OCI-LY7 (cell line): Measurements from ENCODE around the gene RRBP1. TPM values are rescaled to one million over a fixed set of nuclear protein-coding genes. Genes with fewer than 3 reads are reported as not detected.

Source experiments
- BruUV-seq: library from RNA; stranded (reverse); fragments of 400-500 nt; replicated peaks from 2 replicates; lab custom pipeline; 2021; lab: Mats Ljungman, UMichigan
- CTCF ChIA-PET: fragments of 300-600 bp; sonication (Branson Sonifier 250); formaldehyde crosslinking; loops from one replicate; lab custom pipeline; 2022; ENCODE audit warnings: antibody characterized with exemption; ENCODE audit not compliant: unreplicated experiment; lab: Charles Lee
- POLR2A ChIA-PET: fragments of 300-600 bp; sonication (Branson Sonifier 250); formaldehyde crosslinking; loops from one replicate; lab custom pipeline; 2022; ENCODE audit warnings: antibody characterized with exemption; lab: Charles Lee
- DNase-seq: peaks from one replicate; pipeline ENCODE4 v3.0.0-alpha.2; 2015; ENCODE audit warnings: low spot score
- H2AFZ ChIP-seq: fragments of 200-600 bp; sonication (generic), shearing (Covaris generic); 2 replicates; pipeline ENCODE4 v1.6.1; 2014; ENCODE audit warnings: mild to moderate bottlenecking, antibody characterized with exemption, low read length, moderate library complexity
- H3K27ac ChIP-seq: fragments of 200-600 bp; sonication (generic); 2 replicates; pipeline ENCODE4 v1.5.1; 2014; ENCODE audit warnings: mixed run types, low read depth, mild to moderate bottlenecking, moderate library complexity, low read length, inconsistent platforms; ENCODE audit not compliant: poor library complexity, severe bottlenecking
- H3K36me3 ChIP-seq: fragments of 200-600 bp; sonication (generic); 2 replicates; pipeline ENCODE4 v1.6.1; 2014; ENCODE audit warnings: mild to moderate bottlenecking, antibody characterized with exemption, low read length, moderate library complexity, mixed read lengths; ENCODE audit not compliant: insufficient read depth
- H3K4me1 ChIP-seq: fragments of 200-600 bp; sonication (generic); 2 replicates; pipeline ENCODE4 v1.5.1; 2014; ENCODE audit warnings: mild to moderate bottlenecking, low read length; ENCODE audit not compliant: insufficient read depth, poor library complexity, severe bottlenecking
- H3K4me2 ChIP-seq: fragments of 200-600 bp; sonication (generic); 2 replicates; pipeline ENCODE4 v1.6.1; 2014; ENCODE audit warnings: mild to moderate bottlenecking, low read length
- H3K4me3 ChIP-seq: fragments of 200-600 bp; sonication (generic); 2 replicates; pipeline ENCODE4 v1.5.1; 2014; ENCODE audit warnings: mild to moderate bottlenecking, low read depth, low read length; ENCODE audit not compliant: poor library complexity, severe bottlenecking
- H3K79me2 ChIP-seq: fragments of 200-600 bp; sonication (generic); 2 replicates; pipeline ENCODE4 v1.6.1; 2016; ENCODE audit warnings: low read depth, mild to moderate bottlenecking, low read length, moderate library complexity, mixed read lengths; ENCODE audit not compliant: insufficient read depth
- H3K9me2 ChIP-seq: fragments of 200-600 bp; sonication (generic); 2 replicates; pipeline ENCODE4 v1.6.1; 2016; ENCODE audit warnings: mild to moderate bottlenecking, low read length, mixed read lengths; ENCODE audit not compliant: insufficient read depth
- H3K9me3 ChIP-seq: fragments of 200-600 bp; sonication (generic); 2 replicates; pipeline ENCODE4 v1.6.1; 2014; ENCODE audit warnings: mild to moderate bottlenecking, mixed run types, low read length, mixed read lengths
- H4K20me1 ChIP-seq: fragments of 200-600 bp; sonication (generic); 2 replicates; pipeline ENCODE4 v1.6.1; 2014; ENCODE audit warnings: mild to moderate bottlenecking, antibody characterized with exemption, low read length, moderate library complexity, mixed read lengths; ENCODE audit not compliant: insufficient read depth
- CTCF ChIP-seq: fragments of 200-600 bp; sonication (generic); conservative IDR thresholded peaks from 2 replicates; pipeline ENCODE4 v1.5.1; 2014; ENCODE audit warnings: mild to moderate bottlenecking, antibody characterized with exemption, low read length, moderate library complexity, mixed read lengths
- EZH2phosphoT487 ChIP-seq: fragments of 200-600 bp; sonication (generic); IDR thresholded peaks from 2 replicates; pipeline ENCODE4 v1.6.1; 2018; ENCODE audit warnings: low read depth, borderline replicate concordance, mild to moderate bottlenecking, mixed run types, antibody characterized with exemption, low read length, moderate library complexity, mixed read lengths
- intact Hi-C: fragments of 100-400 bp; cut with micrococcal nuclease; formaldehyde crosslinking; loops from one replicate; pipeline ENCODE4 v1.10.0; 2022; ENCODE audit not compliant: unreplicated experiment
- total RNA-seq, 2 experiments: library from RNA; depleted of rRNA in 1 of 2; stranded (reverse); fragments of >200 nt in 1 of 2; shearing (Covaris generic) in 1 of 2; gene quantifications; 2 replicates each; pipeline ENCODE4 v1.2.3, GENCODE V29; 2014 to 2022

RRBP1 gene
- total RNA-seq, 2 experiments from 2014 or later, result 13.6 to 46.3 TPM

- Histone ChIP-seq H3K9me2 (no peaks in the 10 kb centered on the region), H3K79me2 (no peaks in the 10 kb centered on the region), H3K4me1 (no peaks in the 10 kb centered on the region), H3K36me3 (no peaks in the 10 kb centered on the region), H4K20me1 (no peaks in the 10 kb centered on the region), H2AFZ (no peak overlapping the region), H3K4me2 (no peak overlapping the region), H3K4me3 (no peak overlapping the region), H3K9me3 (0 out of 2 replicates have a peak, but pooled peaks cover 4% of the 10 kb centered on the region), H3K27ac (no peak overlapping the region)
- TF ChIP-seq CTCF, result no peak
- no peak for TF ChIP-seq EZH2phosphoT487
- no peak for DNase-seq
- ChIA-PET CTCF (interaction anchor here (0.6 kb wide), 1 partner anchor 16 kb away, joined by 3 read pairs; the partner anchor contains the start of gene RRBP1), POLR2A (interaction anchor here (0.6 kb wide), 1 partner anchor 216 kb away, joined by 4 read pairs; no protein-coding TSS in a partner anchor)
- intact Hi-C loops, result no loop called here
- BruUV-seq, result no TSS peak
These were observed 16.3 kb upstream of the RRBP1 start for GRCh38 chr20:17698384-17698783.

DNA sequence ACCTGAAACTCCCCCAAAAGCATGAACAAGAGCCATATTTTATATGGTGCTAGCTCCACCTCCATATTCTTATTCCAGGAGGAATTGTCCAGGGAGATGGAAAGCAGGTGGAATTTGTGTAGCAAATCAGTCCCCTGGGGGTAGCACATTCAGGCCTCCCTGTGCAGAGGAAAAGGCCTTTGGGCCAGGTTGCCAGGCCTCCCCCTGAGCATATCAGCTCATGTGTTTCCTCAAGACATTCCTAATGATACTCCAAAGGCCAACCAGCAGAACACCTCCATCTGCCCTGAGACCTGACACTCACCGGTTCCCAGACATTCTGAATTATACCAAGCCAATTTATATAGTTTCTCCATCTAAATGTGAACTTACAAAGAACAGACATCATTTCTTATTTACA is 15.1 kb upstream of the RRBP1 start:
- BruUV-seq, result no TSS peak
- Histone ChIP-seq H4K20me1 (no peaks in the 10 kb centered on the region), H3K36me3 (no peaks in the 10 kb centered on the region), H3K79me2 (no peaks in the 10 kb centered on the region), H3K9me3 (0 out of 2 replicates have a peak, but pooled peaks cover 4% of the 10 kb centered on the region), H3K4me1 (no peaks in the 10 kb centered on the region), H2AFZ (no peak overlapping the region), H3K4me2 (no peak overlapping the region), H3K4me3 (no peak overlapping the region), H3K9me2 (no peaks in the 10 kb centered on the region), H3K27ac (no peak overlapping the region)
- ChIA-PET POLR2A (no interaction called here), CTCF (no interaction called here)
- TF ChIP-seq EZH2phosphoT487 (no peak), CTCF (no peak)
- intact Hi-C loops, result no loop called here
- no peak for DNase-seq

- Histone ChIP-seq H3K4me3 (no peak overlapping the region), H3K4me1 (no peaks in the 10 kb centered on the region), H3K4me2 (no peak overlapping the region), H3K9me3 (0 out of 2 replicates have a peak, but pooled peaks cover 4% of the 10 kb centered on the region), H2AFZ (no peak overlapping the region), H4K20me1 (no peaks in the 10 kb centered on the region), H3K36me3 (no peaks in the 10 kb centered on the region), H3K9me2 (no peaks in the 10 kb centered on the region), H3K79me2 (no peaks in the 10 kb centered on the region), H3K27ac (no peak overlapping the region)
- ChIA-PET CTCF (no interaction called here), POLR2A (no interaction called here)
- intact Hi-C loops, result no loop called here
- no TSS peak for BruUV-seq
- no peak for TF ChIP-seq CTCF
- TF ChIP-seq EZH2phosphoT487, result no peak
- DNase-seq, result no peak
These were observed 14.2 kb upstream of the RRBP1 start for GRCh38 chr20:17696287-17696686.
